Activated T-cell treated with anti-CD3 and anti-CD28 coated beads, Interleukin-2, amount 50 U/mL, for 72 hours (primary cell): Measurements from ENCODE around the gene CCDC148. TPM values are rescaled to one million over a fixed set of nuclear protein-coding genes. Genes with fewer than 3 reads are reported as not detected.

Experiments
- ATAC-seq, 2 donors: fragments of 150-1000 bp; cut with Tn5 transposase; replicated peaks in 1 of 2; 2 replicates each; pipeline ENCODE4 v1.10.0; 2021; ENCODE audit warnings: moderate library complexity in 2 of 2, mild to moderate bottlenecking in 1 of 2
- DNase-seq, 2 donors: peaks; one replicate each; pipeline ENCODE4 v3.0.0; 2021 to 2022; ENCODE audit warnings: mixed read lengths in 1 of 2
- H3K27ac Mint-ChIP-seq: one replicate; pipeline ENCODE4 v1.8.0; 2022; ENCODE audit warnings: mild to moderate bottlenecking, moderate library complexity, mixed read lengths
- H3K27me3 Mint-ChIP-seq: one replicate; pipeline ENCODE4 v1.8.0; 2022; ENCODE audit warnings: low read depth, mixed read lengths
- H3K36me3 Mint-ChIP-seq, 2 donors: one replicate each; pipeline ENCODE4 v1.8.0; 2022; ENCODE audit warnings: mixed read lengths in 2 of 2, mild to moderate bottlenecking in 1 of 2; ENCODE audit not compliant: insufficient read depth in 2 of 2
- H3K4me1 Mint-ChIP-seq: one replicate; pipeline ENCODE4 v1.8.0; 2022; ENCODE audit warnings: low read depth, mixed read lengths
- H3K4me3 Mint-ChIP-seq, 2 donors: one replicate each; pipeline ENCODE4 v1.8.0; 2022; ENCODE audit warnings: mild to moderate bottlenecking in 2 of 2, mixed read lengths in 2 of 2, moderate library complexity in 2 of 2
- H3K9me3 Mint-ChIP-seq, 2 donors: one replicate each; pipeline ENCODE4 v1.8.0; 2022; ENCODE audit warnings: mixed read lengths in 2 of 2
- total RNA-seq, 2 donors: library from RNA; stranded (reverse); gene quantifications; one replicate each; pipeline ENCODE4 v1.2.3, GENCODE V29; 2022

CCDC148 gene
- total RNA-seq, 2 donors from 2014 or later, result 0.14 TPM; not detected in 1

DNA sequence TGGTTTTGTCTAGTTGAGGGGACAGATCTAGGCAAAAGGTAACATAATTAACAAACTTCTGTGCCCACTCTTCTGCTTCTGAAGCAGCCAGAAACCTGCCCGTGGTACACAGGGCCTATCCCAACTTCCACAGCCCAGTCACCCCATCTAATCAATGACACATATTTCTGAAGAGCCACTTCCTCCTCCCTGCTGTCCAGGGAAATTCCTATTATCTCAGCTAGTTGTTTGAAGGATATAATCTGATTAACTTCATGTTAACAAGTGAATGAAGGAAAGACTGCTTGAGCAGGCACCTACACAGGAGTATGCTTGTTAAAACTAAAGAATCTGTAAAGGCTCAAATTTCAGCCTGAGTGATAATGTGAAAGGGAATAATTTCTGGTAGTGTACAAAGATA is 61.4 kb downstream of the CCDC148 start:
- Mint-ChIP-seq H3K4me3 (no peak overlapping the region), H3K9me3 (peaks cover 3 to 6% of the 10 kb centered on the region in 2 donors), H3K27me3 (peaks cover 39% of the 10 kb centered on the region), H3K36me3 (peaks cover 3 to 6% of the 10 kb centered on the region in 2 donors), H3K27ac (no peak overlapping the region), H3K4me1 (peaks cover 9% of the 10 kb centered on the region)
- DNase-seq (no peak), ATAC-seq (no peak)

DNA sequence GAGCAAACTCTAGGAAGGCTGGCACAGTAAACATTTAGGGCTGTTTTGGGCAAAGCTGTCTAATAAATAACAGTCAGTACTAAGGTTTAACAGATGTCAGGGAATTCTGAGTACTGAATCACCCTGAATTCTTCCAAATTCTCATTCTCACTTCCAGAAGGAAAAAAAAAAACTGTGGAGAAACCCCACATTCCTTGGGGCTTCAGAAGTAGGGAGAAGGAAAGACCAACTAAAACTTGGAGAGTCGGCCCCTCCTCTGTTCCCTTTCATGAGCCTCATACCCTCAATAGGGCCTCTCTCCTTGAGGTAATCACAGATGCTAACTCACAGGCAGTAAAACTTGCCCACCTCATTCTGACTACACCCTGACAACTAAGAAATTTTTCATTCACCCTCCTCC is 62.1 kb downstream of the CCDC148 start:
- no peak for ATAC-seq

DNA sequence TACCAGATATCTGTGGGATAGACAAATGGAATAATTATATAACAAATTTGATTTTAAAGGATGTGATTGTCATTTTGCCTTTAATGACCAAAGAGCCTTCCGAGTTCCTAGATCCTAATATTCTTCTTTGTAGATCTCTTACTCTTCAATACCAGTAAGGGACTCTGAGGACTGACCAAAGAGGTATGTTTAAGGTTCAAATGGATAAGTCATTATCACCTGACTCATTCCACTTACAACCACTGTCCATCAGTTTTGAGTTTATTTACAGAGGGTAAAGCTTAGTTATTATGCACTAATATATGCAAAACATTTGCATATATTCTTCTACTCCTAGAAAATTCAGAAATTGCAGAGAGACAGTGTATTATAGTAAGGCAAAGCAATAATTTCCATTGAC is 62.7 kb downstream of the CCDC148 start:
- H3K4me3 Mint-ChIP-seq, result no peak overlapping the region
- H3K27me3 Mint-ChIP-seq, result peaks cover 28% of the 10 kb centered on the region
- ATAC-seq (no peak), DNase-seq (no peak)
- H3K4me1 Mint-ChIP-seq, result peaks cover 9% of the 10 kb centered on the region
- H3K9me3 Mint-ChIP-seq, result no peaks in the 10 kb centered on the region
- H3K27ac Mint-ChIP-seq, result no peak overlapping the region
- H3K36me3 Mint-ChIP-seq, result no peaks in the 10 kb centered on the region

More for the DNA sequence above, 62.1 kb downstream of the CCDC148 start:
- Mint-ChIP-seq H3K36me3 (no peaks in the 10 kb centered on the region), H3K27ac (no peak overlapping the region), H3K4me1 (peaks cover 9% of the 10 kb centered on the region), H3K4me3 (no peak overlapping the region), H3K27me3 (peaks cover 32% of the 10 kb centered on the region), H3K9me3 (peaks cover 0 to 2% of the 10 kb centered on the region in 2 donors)
- DNase-seq, result no peak

DNA sequence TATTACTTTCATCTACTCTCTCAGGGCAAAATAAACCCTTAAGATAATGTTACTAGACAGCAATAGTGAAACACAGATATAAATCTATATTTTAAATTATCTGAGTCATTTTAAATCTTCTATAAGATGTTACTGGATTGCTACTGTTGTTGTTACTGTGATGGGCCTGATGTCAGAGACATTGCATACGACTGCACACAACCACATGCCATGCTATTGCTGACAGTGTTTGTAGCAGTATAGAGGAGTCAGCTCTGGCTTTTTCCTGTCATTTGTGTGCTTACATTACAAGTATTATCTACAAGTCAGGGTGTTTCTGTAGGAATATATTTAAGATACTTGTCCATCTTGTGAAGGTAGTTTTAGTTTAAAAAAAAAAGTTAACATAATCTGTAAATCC is 63.9 kb downstream of the CCDC148 start:
- Mint-ChIP-seq H3K4me3 (no peak overlapping the region), H3K9me3 (no peaks in the 10 kb centered on the region), H3K4me1 (peaks cover 9% of the 10 kb centered on the region), H3K27ac (no peak overlapping the region), H3K27me3 (peaks cover 19% of the 10 kb centered on the region), H3K36me3 (no peaks in the 10 kb centered on the region)
- peak; percentile 60 to 73 for ATAC-seq
- DNase-seq, result no peak

DNA sequence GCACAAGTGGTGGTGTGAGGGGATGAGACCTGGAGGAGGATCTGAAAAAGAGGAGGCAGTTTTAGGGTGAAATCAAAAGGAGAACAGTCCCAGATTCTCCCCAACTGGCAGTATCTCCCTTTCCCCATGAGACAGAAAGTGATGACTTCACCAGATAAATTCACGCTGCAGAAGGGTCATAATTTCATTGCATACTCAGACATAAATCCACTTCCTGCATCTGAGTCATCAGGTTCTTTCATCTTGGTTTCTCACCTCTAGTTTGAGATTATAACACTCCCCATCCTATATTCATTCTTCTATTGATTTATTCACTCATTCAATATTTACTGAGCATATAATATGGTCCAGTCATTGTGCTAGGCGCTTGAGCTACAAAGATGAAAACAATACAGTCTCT is 64.7 kb downstream of the CCDC148 start:
- Mint-ChIP-seq H3K27me3 (peaks cover 20% of the 10 kb centered on the region), H3K4me1 (peaks cover 9% of the 10 kb centered on the region), H3K27ac (no peak overlapping the region), H3K9me3 (no peaks in the 10 kb centered on the region), H3K36me3 (no peaks in the 10 kb centered on the region), H3K4me3 (no peak overlapping the region)
- ATAC-seq (peak; percentile 85 to 89), DNase-seq (peak in 1 of 2 donors; percentile 3)

DNA sequence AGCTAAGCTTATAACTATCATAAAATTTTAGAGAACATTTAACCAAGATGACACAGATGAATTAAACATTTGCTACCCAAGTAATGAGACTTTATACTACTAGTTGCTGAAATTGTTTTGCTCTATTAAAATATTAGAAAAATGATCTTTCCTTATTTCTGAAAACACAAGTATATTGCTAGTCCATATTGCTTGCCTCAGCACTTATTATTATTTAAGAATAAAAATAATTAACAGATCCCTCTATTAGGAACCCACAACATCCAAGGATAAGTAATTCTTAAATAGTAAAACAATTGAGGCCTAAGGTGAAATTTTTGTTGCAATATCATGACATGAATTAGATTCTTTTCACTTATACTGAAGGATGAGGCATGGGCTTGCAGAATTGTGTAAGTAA is 65.2 kb downstream of the CCDC148 start:
- peaks cover 20% of the 10 kb centered on the region for H3K27me3 Mint-ChIP-seq
- no peak overlapping the region for H3K4me3 Mint-ChIP-seq
- H3K4me1 Mint-ChIP-seq, result peaks cover 9% of the 10 kb centered on the region
- no peaks in the 10 kb centered on the region for H3K9me3 Mint-ChIP-seq
- no peak overlapping the region for H3K27ac Mint-ChIP-seq
- no peaks in the 10 kb centered on the region for H3K36me3 Mint-ChIP-seq
- no peak for ATAC-seq
- DNase-seq, result no peak

DNA sequence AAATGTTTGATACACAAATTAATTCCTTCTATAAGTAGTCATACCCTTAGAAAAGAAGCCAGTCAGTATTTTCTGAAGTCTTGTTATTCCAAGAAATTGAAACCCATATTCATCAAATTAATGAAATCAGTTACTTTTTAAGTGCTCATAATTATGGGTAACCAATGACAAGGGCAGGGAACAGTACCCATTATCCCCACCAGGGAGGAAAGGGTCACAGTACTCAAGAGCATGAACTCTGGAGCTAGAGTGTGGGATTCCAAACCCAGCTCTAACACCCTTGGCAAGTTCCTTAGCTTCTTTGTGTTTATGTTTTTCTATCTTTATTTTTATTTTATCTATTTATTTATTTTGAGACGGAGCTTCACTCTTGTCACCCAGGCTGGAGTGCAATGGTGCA is 68.4 kb downstream of the CCDC148 start:
- Mint-ChIP-seq H3K4me3 (no peak overlapping the region), H3K36me3 (no peaks in the 10 kb centered on the region), H3K4me1 (peaks cover 9% of the 10 kb centered on the region), H3K9me3 (no peaks in the 10 kb centered on the region), H3K27ac (no peak overlapping the region), H3K27me3 (peaks cover 17% of the 10 kb centered on the region)
- ATAC-seq (no peak), DNase-seq (no peak)

DNA sequence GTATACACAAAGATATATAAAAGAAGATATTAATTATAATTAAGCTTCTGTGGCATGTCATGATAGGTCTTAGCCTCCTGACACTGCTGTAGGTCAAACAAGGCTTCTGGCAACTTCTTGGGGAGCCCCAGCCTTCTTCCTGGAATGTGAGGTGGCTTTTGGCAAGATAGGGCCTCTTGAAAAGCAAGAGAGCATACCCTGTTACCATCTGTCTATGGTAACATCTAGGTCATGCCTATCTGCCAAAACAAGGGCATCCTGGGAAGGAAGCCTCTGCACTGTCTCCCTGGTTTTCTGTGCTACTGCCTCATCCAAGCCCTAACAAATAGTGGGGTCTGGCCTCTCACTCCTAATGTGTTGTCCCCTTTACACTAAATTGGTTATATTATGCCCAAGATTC is 70.9 kb downstream of the CCDC148 start:
- Mint-ChIP-seq H3K4me1 (no peaks in the 10 kb centered on the region), H3K36me3 (no peaks in the 10 kb centered on the region), H3K9me3 (no peaks in the 10 kb centered on the region), H3K4me3 (no peak overlapping the region), H3K27me3 (peaks cover 17% of the 10 kb centered on the region), H3K27ac (no peak overlapping the region)
- ATAC-seq, result no peak
- no peak for DNase-seq

DNA sequence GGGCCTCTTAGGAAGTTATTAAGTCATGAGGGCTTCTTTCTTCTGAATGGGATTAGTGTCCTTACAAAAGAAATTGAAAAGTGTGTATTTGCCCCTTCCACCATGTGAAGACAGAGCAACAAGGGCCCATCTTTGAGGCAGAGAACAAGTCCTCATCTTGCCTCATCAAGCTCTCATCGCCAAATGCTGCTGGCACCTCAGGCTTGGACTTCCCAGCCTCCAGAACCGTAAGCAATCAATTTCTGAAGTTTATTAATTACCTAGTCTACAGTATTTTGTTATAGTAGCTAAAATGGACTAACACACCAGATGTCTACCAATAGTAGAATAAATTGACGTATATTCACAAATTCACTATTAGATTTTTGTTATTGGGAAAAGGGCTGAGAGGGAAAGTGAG is 74.6 kb downstream of the CCDC148 start:
- no peaks in the 10 kb centered on the region for H3K9me3 Mint-ChIP-seq
- H3K27ac Mint-ChIP-seq, result no peak overlapping the region
- no peaks in the 10 kb centered on the region for H3K4me1 Mint-ChIP-seq
- no peaks in the 10 kb centered on the region for H3K36me3 Mint-ChIP-seq
- ATAC-seq (no peak), DNase-seq (no peak)
- H3K4me3 Mint-ChIP-seq, result no peak overlapping the region
- peaks cover 15% of the 10 kb centered on the region for H3K27me3 Mint-ChIP-seq

DNA sequence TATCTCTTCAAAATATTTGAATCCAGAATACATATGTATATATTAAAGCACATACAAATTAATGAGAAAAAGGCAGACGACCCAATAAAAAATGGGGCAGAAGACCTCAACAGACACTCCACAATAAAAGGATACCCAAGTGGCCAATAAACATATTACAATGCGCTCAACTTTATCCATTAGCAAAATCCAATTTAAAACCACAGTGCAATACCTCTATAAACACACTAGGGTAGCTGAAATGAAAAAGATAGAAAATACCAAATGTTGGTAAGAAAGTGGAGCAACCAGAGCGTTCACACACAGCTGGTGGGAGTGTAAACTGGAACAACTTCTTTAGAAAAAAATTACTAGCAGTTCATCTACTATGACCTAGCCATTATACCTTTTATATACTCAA is 75.3 kb downstream of the CCDC148 start:
- ATAC-seq (no peak), DNase-seq (no peak)
- no peaks in the 10 kb centered on the region for H3K4me1 Mint-ChIP-seq
- H3K4me3 Mint-ChIP-seq, result no peak overlapping the region
- H3K27me3 Mint-ChIP-seq, result peaks cover 16% of the 10 kb centered on the region
- no peaks in the 10 kb centered on the region for H3K36me3 Mint-ChIP-seq
- H3K27ac Mint-ChIP-seq, result no peak overlapping the region
- no peaks in the 10 kb centered on the region for H3K9me3 Mint-ChIP-seq

DNA sequence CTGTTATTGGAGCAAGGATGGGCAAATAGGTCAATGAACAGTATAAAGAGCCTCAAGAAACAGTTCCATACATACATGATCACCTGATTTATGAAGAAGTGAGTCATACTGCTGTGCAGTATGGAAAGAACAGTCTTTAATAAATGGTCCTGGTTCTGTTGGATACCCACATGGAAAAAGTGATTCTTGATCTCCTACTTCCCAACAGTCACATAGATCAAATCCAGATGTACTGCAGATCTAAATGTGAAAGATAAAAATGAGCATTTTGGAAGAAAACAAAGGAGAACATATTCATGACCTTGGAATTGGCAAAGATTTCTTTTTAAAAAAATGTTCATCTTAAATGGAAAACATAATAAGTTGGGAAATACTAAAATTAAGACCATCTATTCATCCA is 75.8 kb downstream of the CCDC148 start:
- no peak for DNase-seq
- no peaks in the 10 kb centered on the region for H3K4me1 Mint-ChIP-seq
- H3K4me3 Mint-ChIP-seq, result no peak overlapping the region
- no peaks in the 10 kb centered on the region for H3K36me3 Mint-ChIP-seq
- no peak overlapping the region for H3K27ac Mint-ChIP-seq
- peaks cover 17% of the 10 kb centered on the region for H3K27me3 Mint-ChIP-seq
- H3K9me3 Mint-ChIP-seq, result no peaks in the 10 kb centered on the region
- no peak for ATAC-seq

DNA sequence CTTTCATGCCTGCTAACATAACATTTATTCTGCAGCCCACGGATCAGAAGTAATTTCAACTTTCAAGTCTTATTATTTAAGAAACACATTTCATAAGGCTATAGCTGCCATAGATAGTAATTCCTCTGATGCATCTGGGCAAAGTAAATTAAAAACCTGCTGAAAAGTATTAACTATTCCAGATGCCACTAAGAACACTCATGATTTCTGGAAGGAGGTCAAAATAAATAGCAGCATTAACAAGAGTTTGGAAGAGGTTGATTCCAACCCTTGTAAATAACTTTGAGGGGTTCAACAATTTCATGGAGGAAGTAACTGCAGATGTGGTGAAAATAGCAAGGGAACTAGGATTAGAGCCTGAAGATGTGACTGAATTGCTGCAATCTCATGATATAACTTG is 77.6 kb downstream of the CCDC148 start:
- no peak for DNase-seq
- H3K27me3 Mint-ChIP-seq, result peaks cover 17% of the 10 kb centered on the region
- H3K27ac Mint-ChIP-seq, result no peak overlapping the region
- H3K4me1 Mint-ChIP-seq, result no peaks in the 10 kb centered on the region
- H3K4me3 Mint-ChIP-seq, result no peak overlapping the region
- no peak for ATAC-seq
- H3K36me3 Mint-ChIP-seq, result no peaks in the 10 kb centered on the region
- H3K9me3 Mint-ChIP-seq, result no peaks in the 10 kb centered on the region

DNA sequence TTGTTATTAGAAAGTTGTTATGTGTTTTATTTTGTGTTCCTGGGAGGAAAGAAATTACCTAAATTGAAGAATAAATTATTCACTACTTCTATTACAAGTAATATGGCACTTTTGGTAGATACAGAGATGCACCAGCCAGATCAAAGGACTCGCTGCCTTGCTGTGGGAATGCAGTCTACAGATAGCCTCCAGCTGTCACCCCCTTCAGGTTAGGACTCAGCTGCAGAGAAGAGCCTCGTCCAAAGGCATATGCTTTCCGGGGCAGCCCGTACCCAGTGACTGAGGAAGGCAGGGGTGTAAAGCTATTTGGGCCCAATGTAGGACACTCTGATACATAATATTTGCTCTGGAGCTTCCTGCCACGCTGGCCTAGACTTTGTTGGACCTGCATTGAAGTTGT is 90.2 kb downstream of the CCDC148 start:
- Mint-ChIP-seq H3K4me1 (no peaks in the 10 kb centered on the region), H3K27ac (no peak overlapping the region), H3K27me3 (no peaks in the 10 kb centered on the region), H3K4me3 (no peak overlapping the region), H3K36me3 (peaks cover 0 to 5% of the 10 kb centered on the region in 2 donors), H3K9me3 (peaks cover 4 to 8% of the 10 kb centered on the region in 2 donors)
- DNase-seq (no peak), ATAC-seq (no peak)

DNA sequence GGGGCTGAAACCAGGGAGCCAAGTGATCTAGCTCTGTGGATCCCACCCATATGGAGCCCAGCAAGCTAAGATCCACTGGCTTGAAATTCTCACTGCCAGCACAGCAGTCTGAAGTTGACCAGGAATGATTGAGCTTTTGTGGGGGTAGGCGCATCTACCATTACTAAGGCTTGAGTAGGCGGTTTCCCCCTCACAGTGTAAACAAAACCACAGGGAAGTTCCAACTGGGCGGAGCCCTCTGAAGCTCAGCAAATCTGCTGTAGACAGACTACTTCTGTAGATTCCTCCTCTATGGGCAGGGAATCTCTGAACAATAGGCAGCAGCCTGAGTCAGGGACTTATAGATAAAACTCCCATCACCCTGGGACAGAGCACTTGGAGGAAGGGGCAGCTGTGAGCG is 96.7 kb downstream of the CCDC148 start:
- DNase-seq, result peak in 1 of 2 donors; percentile 4
- H3K27me3 Mint-ChIP-seq, result no peaks in the 10 kb centered on the region
- no peak overlapping the region for H3K27ac Mint-ChIP-seq
- ATAC-seq, result no peak
- H3K36me3 Mint-ChIP-seq, result peaks cover 0 to 5% of the 10 kb centered on the region in 2 donors
- no peak overlapping the region for H3K4me3 Mint-ChIP-seq
- no peaks in the 10 kb centered on the region for H3K4me1 Mint-ChIP-seq
- H3K9me3 Mint-ChIP-seq, result peaks cover 4 to 8% of the 10 kb centered on the region in 2 donors
